ENCODE measurements around the gene MALAT1.
"Not testable (repeated sequence)": the region's sequence is repeated elsewhere in the genome, so short reads cannot be mapped to it uniquely, and the experiment has no call there.

Gene MALAT1

GRCh38 chr11:65506772-65507505 lies 8.1 kb downstream of the MALAT1 start:
- Histone ChIP-seq H3K27me3 (ENCODE audit: control insufficient read depth, insufficient read depth, low read length) (no peaks in the 10 kb centered on the region), H3K9ac (ENCODE audit: low read length) (no peak overlapping the region), H3K27ac (ENCODE audit: low read depth, low read length) (no peak overlapping the region), H3K9me3 (ENCODE audit: control insufficient read depth, insufficient read depth, low read depth, low read length) (no peaks in the 10 kb centered on the region), H3K4me1 (ENCODE audit: control insufficient read depth, insufficient read depth, low read length) (peaks cover 12% of the 10 kb centered on the region; the same call in 1 of the 2 replicates), H3K4me3 (ENCODE audit: low read depth, low read length) (no peak overlapping the region; the same call in 1 of the 2 replicates), H3K36me3 (ENCODE audit: control insufficient read depth, insufficient read depth, low read length) (peaks cover 46% of the 10 kb centered on the region)

DNA sequence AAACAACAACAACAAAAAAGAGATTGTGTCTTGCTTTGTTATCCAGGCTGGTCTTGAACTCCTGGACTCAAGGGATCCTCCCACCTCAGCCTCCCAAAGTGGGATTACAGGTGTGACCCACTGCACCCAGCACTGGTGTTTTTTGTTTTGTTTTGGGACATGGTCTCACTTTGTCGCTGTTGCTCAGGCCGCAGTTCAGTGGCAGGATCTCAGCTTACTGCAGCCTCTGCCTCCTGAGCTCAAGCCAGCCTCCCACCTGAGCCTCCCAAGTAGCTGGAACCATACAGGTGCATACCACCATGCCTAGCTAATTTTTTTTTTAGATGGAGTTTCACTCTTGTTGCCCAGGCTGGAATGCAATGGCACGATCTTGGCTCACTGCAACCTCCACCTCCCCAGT lies 13.5 kb downstream of the MALAT1 start:
- H3K27ac ChIP-seq (ENCODE audit: low read depth, low read length); H3K9me3 ChIP-seq (ENCODE audit: control insufficient read depth, insufficient read depth, low read depth, low read length); H3K27me3 ChIP-seq (ENCODE audit: control insufficient read depth, insufficient read depth, low read length); H3K4me3 ChIP-seq (ENCODE audit: low read depth, low read length); H3K4me1 ChIP-seq (ENCODE audit: control insufficient read depth, insufficient read depth, low read length); H3K9ac ChIP-seq (ENCODE audit: low read length); H3K36me3 ChIP-seq (ENCODE audit: control insufficient read depth, insufficient read depth, low read length): not testable (repeated sequence)

GRCh38 chr11:65516135-65516968 lies 17.5 kb downstream of the MALAT1 start:
- no peaks in the 10 kb centered on the region for H3K9me3 ChIP-seq (ENCODE audit: control insufficient read depth, insufficient read depth, low read depth, low read length)
- H3K36me3 ChIP-seq (ENCODE audit: control insufficient read depth, insufficient read depth, low read length), result no peaks in the 10 kb centered on the region
- no peak overlapping the region for H3K27ac ChIP-seq (ENCODE audit: low read depth, low read length)
- H3K27me3 ChIP-seq (ENCODE audit: control insufficient read depth, insufficient read depth, low read length), result no peaks in the 10 kb centered on the region
- H3K4me3 ChIP-seq (ENCODE audit: low read depth, low read length), result no peak overlapping the region
- no peaks in the 10 kb centered on the region for H3K4me1 ChIP-seq (ENCODE audit: control insufficient read depth, insufficient read depth, low read length)
- no peak overlapping the region for H3K9ac ChIP-seq (ENCODE audit: low read length)

GRCh38 chr11:65518941-65519549 lies 20.2 kb downstream of the MALAT1 start:
- H3K36me3 ChIP-seq (ENCODE audit: control insufficient read depth, insufficient read depth, low read length); H3K4me3 ChIP-seq (ENCODE audit: low read depth, low read length); H3K9me3 ChIP-seq (ENCODE audit: control insufficient read depth, insufficient read depth, low read depth, low read length); H3K27me3 ChIP-seq (ENCODE audit: control insufficient read depth, insufficient read depth, low read length); H3K9ac ChIP-seq (ENCODE audit: low read length); H3K27ac ChIP-seq (ENCODE audit: low read depth, low read length); H3K4me1 ChIP-seq (ENCODE audit: control insufficient read depth, insufficient read depth, low read length): not testable (repeated sequence)

GRCh38 chr11:65521777-65522521 lies 23.1 kb downstream of the MALAT1 start:
- H3K27ac ChIP-seq (ENCODE audit: low read depth, low read length); H3K9ac ChIP-seq (ENCODE audit: low read length); H3K9me3 ChIP-seq (ENCODE audit: control insufficient read depth, insufficient read depth, low read depth, low read length); H3K4me3 ChIP-seq (ENCODE audit: low read depth, low read length); H3K36me3 ChIP-seq (ENCODE audit: control insufficient read depth, insufficient read depth, low read length); H3K27me3 ChIP-seq (ENCODE audit: control insufficient read depth, insufficient read depth, low read length): not testable (repeated sequence)
- peaks cover 13% of the 10 kb centered on the region for H3K4me1 ChIP-seq (ENCODE audit: control insufficient read depth, insufficient read depth, low read length)

GRCh38 chr11:65522718-65523630 lies 24.1 kb downstream of the MALAT1 start:
- not testable (repeated sequence) for H3K27ac ChIP-seq (ENCODE audit: low read depth, low read length); H3K4me3 ChIP-seq (ENCODE audit: low read depth, low read length); H3K27me3 ChIP-seq (ENCODE audit: control insufficient read depth, insufficient read depth, low read length); H3K9ac ChIP-seq (ENCODE audit: low read length); H3K9me3 ChIP-seq (ENCODE audit: control insufficient read depth, insufficient read depth, low read depth, low read length)
- Histone ChIP-seq H3K4me1 (ENCODE audit: control insufficient read depth, insufficient read depth, low read length) (peaks cover 13% of the 10 kb centered on the region), H3K36me3 (ENCODE audit: control insufficient read depth, insufficient read depth, low read length) (peaks cover 15% of the 10 kb centered on the region)

DNA sequence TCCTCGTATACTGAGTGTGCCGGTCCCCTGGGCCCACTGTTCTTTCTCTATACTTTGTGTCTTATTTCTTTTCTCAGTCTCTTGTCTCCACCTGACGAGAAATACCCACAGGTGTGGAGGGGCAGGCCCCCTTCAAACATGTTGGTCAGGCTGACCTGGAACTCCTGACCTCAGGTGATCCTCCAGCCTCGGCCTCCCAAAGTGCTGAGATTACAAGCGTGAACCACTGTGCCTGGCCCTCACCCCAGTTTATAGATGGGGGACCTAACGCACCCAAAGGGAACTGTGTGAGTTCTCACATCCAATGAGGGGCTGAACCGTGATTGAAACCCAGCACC lies 24.8 kb downstream of the MALAT1 start:
- H3K4me3 ChIP-seq (ENCODE audit: low read depth, low read length); H3K9ac ChIP-seq (ENCODE audit: low read length); H3K27me3 ChIP-seq (ENCODE audit: control insufficient read depth, insufficient read depth, low read length); H3K9me3 ChIP-seq (ENCODE audit: control insufficient read depth, insufficient read depth, low read depth, low read length); H3K27ac ChIP-seq (ENCODE audit: low read depth, low read length): not testable (repeated sequence)
- Histone ChIP-seq H3K4me1 (ENCODE audit: control insufficient read depth, insufficient read depth, low read length) (peaks cover 13% of the 10 kb centered on the region), H3K36me3 (ENCODE audit: control insufficient read depth, insufficient read depth, low read length) (peaks cover 17% of the 10 kb centered on the region)

DNA sequence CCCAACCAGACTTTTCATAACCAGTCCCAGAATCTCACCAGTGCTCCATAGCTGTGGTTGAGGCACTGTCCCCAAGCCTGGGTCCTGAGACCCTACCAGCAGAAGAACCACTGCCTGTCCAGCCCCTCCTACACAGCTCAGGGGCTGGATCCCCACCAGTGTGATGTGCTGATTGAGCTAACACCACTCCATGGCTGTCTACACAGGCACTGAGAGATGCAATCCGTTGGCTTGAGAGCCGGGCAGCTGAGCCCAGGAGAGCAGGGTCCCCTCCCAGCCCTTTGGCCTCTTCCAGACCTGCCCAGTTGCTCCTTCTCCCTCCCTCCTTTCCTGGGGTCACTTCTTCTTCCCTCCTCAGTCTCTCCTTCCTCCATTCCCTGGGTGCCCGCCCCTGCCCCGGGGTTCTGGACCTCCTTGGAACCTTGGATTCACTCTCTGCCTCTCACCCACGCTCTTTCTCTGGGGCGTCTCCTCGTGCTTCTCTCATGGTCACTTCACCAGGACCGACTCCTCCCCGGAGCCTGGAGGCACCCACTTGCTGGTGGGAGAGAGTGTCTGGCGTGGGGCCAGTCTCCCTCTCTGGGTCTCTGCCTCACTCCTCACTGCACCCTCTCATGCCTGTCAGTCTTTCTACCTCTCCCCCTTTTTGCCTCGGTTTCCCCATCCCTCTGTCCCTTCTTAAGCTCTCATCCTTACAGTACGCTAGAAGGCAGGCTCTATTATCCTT lies 25.3 kb downstream of the MALAT1 start:
- Histone ChIP-seq H3K36me3 (ENCODE audit: control insufficient read depth, insufficient read depth, low read length) (peaks cover 22% of the 10 kb centered on the region), H3K9me3 (ENCODE audit: control insufficient read depth, insufficient read depth, low read depth, low read length) (no peaks in the 10 kb centered on the region), H3K4me1 (ENCODE audit: control insufficient read depth, insufficient read depth, low read length) (peaks cover 13% of the 10 kb centered on the region), H3K9ac (ENCODE audit: low read length) (peak overlapping the region; percentile 34), H3K4me3 (ENCODE audit: low read depth, low read length) (peak overlapping the region; percentile 63), H3K27me3 (ENCODE audit: control insufficient read depth, insufficient read depth, low read length) (no peaks in the 10 kb centered on the region), H3K27ac (ENCODE audit: low read depth, low read length) (no peak overlapping the region)

DNA sequence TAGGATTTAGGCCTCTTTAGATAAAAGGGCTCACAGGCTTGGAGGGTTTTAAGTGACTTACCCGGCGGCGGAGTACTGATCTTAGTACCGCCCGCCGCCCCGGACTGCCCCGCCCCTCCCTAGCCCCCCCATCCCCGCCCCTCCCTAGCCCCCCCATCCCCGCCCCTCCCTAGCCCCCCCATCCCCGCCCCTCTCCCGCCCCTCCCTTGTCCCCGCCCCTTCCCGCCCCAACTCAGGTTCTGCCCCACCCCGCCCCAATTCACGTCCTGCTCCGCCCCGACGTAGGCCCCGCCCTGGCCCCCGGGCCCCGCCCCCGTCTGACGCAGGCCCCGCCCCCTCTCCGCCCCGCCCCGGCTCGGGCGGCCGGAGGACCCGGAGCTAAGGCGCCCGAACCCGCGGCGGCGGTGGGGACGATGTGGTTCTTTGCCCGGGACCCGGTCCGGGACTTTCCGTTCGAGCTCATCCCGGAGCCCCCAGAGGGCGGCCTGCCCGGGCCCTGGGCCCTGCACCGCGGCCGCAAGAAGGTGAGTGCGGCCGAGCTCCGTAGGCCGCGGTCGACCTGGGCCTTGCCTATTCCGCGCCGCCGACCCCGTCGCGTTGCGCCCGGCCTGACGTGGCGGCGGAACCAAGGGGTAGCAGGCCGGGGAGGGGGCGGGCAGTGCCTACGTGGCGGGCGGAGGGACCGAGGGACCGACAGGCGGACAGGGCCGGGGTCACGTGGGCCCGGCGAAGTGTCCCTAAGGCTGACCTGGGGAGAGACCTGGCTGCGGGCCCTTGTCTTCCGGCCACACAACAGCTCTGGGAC lies 26.1 kb downstream of the MALAT1 start, which contains the start of gene SCYL1:
Gene SCYL1 (plus strand): TSS at position 343 of the 805 bp plus-strand sequence. CDS start 71 bp downstream, at position 414.
- Histone ChIP-seq H3K36me3 (ENCODE audit: control insufficient read depth, insufficient read depth, low read length) (peaks cover 28% of the 10 kb centered on the region), H3K4me1 (ENCODE audit: control insufficient read depth, insufficient read depth, low read length) (peaks cover 13% of the 10 kb centered on the region), H3K4me3 (ENCODE audit: low read depth, low read length) (peak within 1 kb of the TSS; percentile 92), H3K27ac (ENCODE audit: low read depth, low read length) (peak within 1 kb of the TSS; percentile 88; the same call in 1 of the 2 replicates), H3K9ac (ENCODE audit: low read length) (peak within 1 kb of the TSS; percentile 81), H3K27me3 (ENCODE audit: control insufficient read depth, insufficient read depth, low read length) (no peaks in the 10 kb centered on the region), H3K9me3 (ENCODE audit: control insufficient read depth, insufficient read depth, low read depth, low read length) (no peaks in the 10 kb centered on the region)
